ENCODE results near the gene FBXO31. TPM values are rescaled to one million over a fixed set of nuclear protein-coding genes. Genes with fewer than 3 reads are reported as not detected.

The FBXO31 gene
- total and polyA plus RNA-seq, 8 donors: 6.4 to 1,171 (median 23.8) TPM

GRCh38 chr16:87376660-87377059, 6.9 kb downstream of the FBXO31 start:
- no peaks in the 10 kb centered on the region for H3K9me3 ChIP-seq
- 81 to 92% (median 87%) methylated on average over 6 of the region's 6 CpGs for WGBS, 5 donors
- no peak overlapping the region for H3K4me3 ChIP-seq
- H3K36me3 ChIP-seq: peaks cover 0 to 4% (median 0%) of the 10 kb centered on the region in 4 donors
- TF ChIP-seq POLR2A (IDR thresholded peaks at IDR 0.05) (no peak), POLR2AphosphoS5 (IDR thresholded peaks at IDR 0.05) (no peak), EP300 (IDR thresholded peaks at IDR 0.05) (no peak)
- TF ChIP-seq, protein P1, sequence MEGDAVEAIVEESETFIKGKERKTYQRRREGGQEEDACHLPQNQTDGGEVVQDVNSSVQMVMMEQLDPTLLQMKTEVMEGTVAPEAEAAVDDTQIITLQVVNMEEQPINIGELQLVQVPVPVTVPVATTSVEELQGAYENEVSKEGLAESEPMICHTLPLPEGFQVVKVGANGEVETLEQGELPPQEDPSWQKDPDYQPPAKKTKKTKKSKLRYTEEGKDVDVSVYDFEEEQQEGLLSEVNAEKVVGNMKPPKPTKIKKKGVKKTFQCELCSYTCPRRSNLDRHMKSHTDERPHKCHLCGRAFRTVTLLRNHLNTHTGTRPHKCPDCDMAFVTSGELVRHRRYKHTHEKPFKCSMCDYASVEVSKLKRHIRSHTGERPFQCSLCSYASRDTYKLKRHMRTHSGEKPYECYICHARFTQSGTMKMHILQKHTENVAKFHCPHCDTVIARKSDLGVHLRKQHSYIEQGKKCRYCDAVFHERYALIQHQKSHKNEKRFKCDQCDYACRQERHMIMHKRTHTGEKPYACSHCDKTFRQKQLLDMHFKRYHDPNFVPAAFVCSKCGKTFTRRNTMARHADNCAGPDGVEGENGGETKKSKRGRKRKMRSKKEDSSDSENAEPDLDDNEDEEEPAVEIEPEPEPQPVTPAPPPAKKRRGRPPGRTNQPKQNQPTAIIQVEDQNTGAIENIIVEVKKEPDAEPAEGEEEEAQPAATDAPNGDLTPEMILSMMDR (IDR thresholded peaks at IDR 0.05): no peak
- H3K27ac ChIP-seq: peak overlapping the region in 2 of 5 donors; percentile 23 to 67
- peaks cover 25 to 58% (median 42%) of the 10 kb centered on the region in 4 donors for H3K4me1 ChIP-seq
- DNase-seq: no peak
- intact Hi-C loops (cut with DNase I; ENCODE audit: low total_unique reads): no loop called here
- no peaks in the 10 kb centered on the region for H3K27me3 ChIP-seq

DNA sequence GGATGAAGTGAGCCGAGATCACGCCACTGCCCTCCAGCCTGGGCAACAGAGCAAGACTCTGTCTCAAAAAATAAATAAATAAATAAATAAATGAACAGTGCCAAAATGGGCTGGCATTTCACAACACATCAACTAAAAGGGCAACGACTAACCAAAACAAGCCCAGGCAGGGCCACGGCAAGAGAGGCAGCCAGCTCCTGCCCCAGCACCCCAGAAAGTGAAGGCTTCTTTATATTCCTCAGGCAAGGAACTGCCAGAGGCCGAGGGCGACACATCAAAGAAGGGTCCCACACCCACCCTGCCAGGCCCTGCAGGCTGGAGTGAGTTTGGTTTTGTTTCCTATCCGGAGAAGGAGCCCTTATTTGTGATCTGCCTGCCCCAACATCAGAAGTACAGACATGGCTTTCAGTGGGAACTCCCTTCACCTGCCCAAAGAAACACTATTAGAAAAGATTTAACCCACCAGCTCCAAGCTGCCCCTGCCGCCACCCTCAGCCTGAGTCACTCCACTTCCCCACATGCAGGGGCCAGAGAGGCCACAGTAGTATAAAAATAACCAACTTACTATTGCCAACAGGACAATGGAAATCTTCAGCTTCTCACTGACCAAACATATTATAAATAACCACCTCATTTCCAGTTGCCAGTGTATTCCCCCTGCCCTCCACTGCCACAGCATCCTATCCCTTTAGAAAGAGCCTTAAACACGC, 8.0 kb downstream of the FBXO31 start:
- peaks cover 14 to 57% (median 36%) of the 10 kb centered on the region in 4 donors for H3K4me1 ChIP-seq
- intact Hi-C loops (cut with DNase I; ENCODE audit: low total_unique reads): no loop called here
- H3K9me3 ChIP-seq: no peaks in the 10 kb centered on the region
- TF ChIP-seq EP300 (IDR thresholded peaks at IDR 0.05) (no peak), POLR2A (IDR thresholded peaks at IDR 0.05) (no peak), POLR2AphosphoS5 (IDR thresholded peaks at IDR 0.05) (no peak)
- TF ChIP-seq, protein P1 (IDR thresholded peaks at IDR 0.05): no peak
- peak overlapping the region in 4 of 5 donors; percentile 1 to 67 (median 9) for H3K27ac ChIP-seq
- WGBS, 5 donors: 71 to 89% (median 82%) methylated on average over 9 of the region's 9 CpGs
- H3K4me3 ChIP-seq: no peak overlapping the region
- DNase-seq: no peak
- no peaks in the 10 kb centered on the region for H3K27me3 ChIP-seq
- H3K36me3 ChIP-seq: peaks cover 0 to 4% (median 0%) of the 10 kb centered on the region in 4 donors

- TF ChIP-seq EP300 (IDR thresholded peaks at IDR 0.05) (no peak), POLR2AphosphoS5 (IDR thresholded peaks at IDR 0.05) (no peak), POLR2A (IDR thresholded peaks at IDR 0.05) (no peak)
- TF ChIP-seq, protein P1 (IDR thresholded peaks at IDR 0.05): no peak
- H3K4me1 ChIP-seq: peaks cover 7 to 55% (median 36%) of the 10 kb centered on the region in 4 donors
Observed at GRCh38 chr16:87374313-87374712, 9.3 kb downstream of the FBXO31 start.

GRCh38 chr16:87372305-87372704, 11.3 kb downstream of the FBXO31 start:
- Histone ChIP-seq H3K4me1 (peaks cover 15 to 64% (median 44%) of the 10 kb centered on the region in 4 donors), H3K27ac (peak overlapping the region in 1 of 5 donors; percentile 65)

More at GRCh38 chr16:87374313-87374712, 9.3 kb downstream of the FBXO31 start:
- Histone ChIP-seq H3K4me3 (no peak overlapping the region), H3K36me3 (peaks cover 0 to 4% (median 0%) of the 10 kb centered on the region in 4 donors), H3K9me3 (no peaks in the 10 kb centered on the region), H3K27me3 (no peaks in the 10 kb centered on the region), H3K27ac (no peak overlapping the region)
- intact Hi-C loops (cut with DNase I; ENCODE audit: low total_unique reads): no loop called here
- no peak for DNase-seq
- 93 to 96% (median 95%) methylated on average over 13 of the region's 13 CpGs for WGBS, 5 donors

More at GRCh38 chr16:87372305-87372704, 11.3 kb downstream of the FBXO31 start:
- WGBS, 5 donors: 93 to 99% (median 96%) methylated on average over 4 of the region's 4 CpGs
- Histone ChIP-seq H3K4me3 (no peak overlapping the region), H3K36me3 (peaks cover 0 to 6% (median 3%) of the 10 kb centered on the region in 4 donors), H3K9me3 (no peaks in the 10 kb centered on the region), H3K27me3 (no peaks in the 10 kb centered on the region)
- no peak for DNase-seq
- no peak for TF ChIP-seq EP300 (IDR thresholded peaks at IDR 0.05)
- TF ChIP-seq POLR2A (IDR thresholded peaks at IDR 0.05): no peak
- TF ChIP-seq POLR2AphosphoS5 (IDR thresholded peaks at IDR 0.05): no peak
- TF ChIP-seq, protein P1 (IDR thresholded peaks at IDR 0.05): no peak
- intact Hi-C loops (cut with DNase I; ENCODE audit: low total_unique reads): no loop called here
